ENCODE measurements around the gene ZNF560.

The ZNF560 gene

GRCh38 chr19:9435279-9436268, 62.8 kb downstream of the ZNF560 start, which contains the start of gene ZNF266:
ZNF266 (minus strand) TSS chr19:9435573; CDS start chr19:9420089, 15,484 bp downstream.
- DNase-seq = peak; percentile 91 to 94

GRCh38 chr19:9431475-9431874, 66.9 kb downstream of the ZNF560 start:
- DNase-seq = no peak

- no peak for DNase-seq
Measured at GRCh38 chr19:9430444-9430843, 68.0 kb downstream of the ZNF560 start.

GRCh38 chr19:9427941-9428340, 70.5 kb downstream of the ZNF560 start:
- no peak for DNase-seq

Data from Kasumi-1 (cell line).